ENCODE measurements around the gene FOXP4.
A peak's percentile ranks its signal among the peaks of the same experiment; 100 is the strongest.

Gene FOXP4

DNA sequence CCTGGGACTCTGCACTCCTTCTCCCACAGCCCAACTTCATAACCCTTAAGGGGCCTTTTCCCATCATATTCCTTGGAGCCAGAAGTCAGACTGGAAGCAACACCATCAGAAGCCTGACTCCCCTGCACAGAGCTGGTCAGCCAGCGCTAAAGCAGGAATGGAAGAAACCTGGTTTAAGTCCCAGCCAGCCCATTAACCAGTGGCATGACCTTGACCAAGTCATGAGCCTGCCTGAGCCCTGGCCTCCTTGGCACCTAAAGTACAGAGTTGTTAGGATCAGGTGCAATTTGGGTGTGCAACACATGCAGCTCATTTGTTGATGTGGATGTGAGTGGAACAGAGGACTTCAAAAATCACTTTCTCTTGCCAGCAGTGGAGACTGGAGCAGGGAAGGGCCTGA lies 20.8 kb downstream of the FOXP4 start:
- DNase-seq = no peak

DNA sequence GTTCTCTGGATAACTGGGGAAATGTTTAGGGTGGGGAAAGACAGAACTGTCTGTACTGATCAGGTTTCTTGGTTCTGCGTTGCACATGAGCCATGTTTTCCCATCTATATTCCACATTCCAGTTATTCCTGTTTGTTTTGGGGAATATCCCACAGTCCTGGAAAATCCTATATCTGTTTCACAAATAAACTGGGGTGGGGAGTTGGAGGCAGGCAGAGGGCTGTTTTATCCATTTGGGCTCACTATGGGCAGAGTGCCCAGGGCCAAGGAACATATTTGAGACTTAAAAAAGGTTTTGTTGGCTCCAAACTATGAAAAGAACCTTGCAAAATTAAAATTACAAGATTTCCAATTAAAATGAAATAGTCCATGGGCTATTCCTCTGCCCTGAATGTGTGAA lies 21.5 kb downstream of the FOXP4 start:
- no peak for DNase-seq

DNA sequence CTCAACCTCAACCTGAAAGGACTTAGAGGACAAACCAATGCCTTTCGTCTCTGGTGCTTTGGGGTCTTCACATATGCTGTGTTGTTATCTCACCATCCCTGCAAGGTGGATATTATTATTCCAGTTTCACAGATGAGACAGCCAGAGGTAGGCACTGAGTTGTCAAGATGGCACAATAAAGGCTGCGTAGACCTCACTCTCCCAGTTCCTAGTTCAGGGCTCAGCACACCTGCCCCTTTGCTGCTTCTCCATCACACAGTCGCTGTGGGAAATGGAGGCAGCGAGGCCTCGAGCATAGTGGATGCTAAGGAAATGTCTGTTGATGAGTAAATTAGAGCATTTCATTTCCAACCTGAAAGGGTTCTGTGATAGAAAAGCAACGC lies 22.0 kb downstream of the FOXP4 start:
- no peak for DNase-seq

DNA sequence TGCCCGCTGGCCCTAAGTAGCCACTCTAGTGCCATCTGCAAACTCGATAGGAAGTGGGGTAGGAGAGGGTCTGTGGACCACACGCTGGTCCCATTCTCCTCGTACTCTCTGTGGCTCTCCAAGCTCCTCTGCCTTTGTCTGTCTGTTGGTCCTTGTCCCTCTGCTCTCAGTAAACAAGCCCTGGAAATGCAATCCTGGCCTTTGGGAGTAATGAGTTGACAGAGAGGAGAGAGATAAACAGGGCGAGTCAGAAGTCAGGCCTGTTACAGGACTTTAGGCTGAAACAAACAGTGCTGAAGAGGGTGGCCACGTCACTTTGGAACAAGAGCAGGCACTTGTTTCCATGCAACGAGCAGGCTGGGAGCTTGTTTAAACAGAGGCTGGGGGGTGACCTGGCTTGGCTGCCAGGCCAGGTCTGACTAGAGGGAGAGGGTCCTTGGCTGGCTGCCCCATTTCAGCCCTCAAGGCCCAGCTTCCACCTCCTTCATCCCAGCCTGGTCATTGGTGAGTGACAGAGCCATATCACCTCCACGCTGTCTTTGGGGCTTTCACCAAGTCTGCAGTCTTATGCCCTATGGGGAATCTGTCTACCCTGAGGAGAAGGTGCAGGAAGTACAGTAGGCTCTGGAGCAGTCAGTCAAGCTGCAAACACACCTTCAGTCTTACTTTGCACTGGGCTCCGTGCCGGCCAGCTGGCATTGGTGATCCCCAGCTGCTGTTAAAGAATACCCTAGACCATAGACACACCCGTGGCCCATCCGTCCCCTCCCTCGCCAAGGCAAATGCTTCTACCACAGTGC lies 22.6 kb downstream of the FOXP4 start:
- DNase-seq = no peak

DNA sequence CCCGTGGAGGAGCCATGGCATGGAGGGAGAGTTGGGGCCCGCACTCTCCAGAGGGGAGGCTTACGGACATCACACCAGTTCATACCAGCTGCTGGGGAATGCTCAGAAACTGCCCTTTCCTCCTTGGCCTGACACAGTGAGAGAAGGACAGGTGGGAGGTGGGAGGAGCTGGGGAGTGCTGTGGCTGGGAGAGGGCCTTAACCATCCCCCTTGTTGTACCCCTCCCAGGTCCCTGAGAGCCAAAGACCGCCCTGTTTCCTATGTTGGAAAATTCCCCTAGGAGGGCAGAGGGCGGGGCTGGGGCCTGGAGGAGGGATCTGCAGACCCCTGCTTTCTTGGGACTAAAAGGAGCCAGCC lies 24.1 kb downstream of the FOXP4 start:
- no peak for DNase-seq

DNA sequence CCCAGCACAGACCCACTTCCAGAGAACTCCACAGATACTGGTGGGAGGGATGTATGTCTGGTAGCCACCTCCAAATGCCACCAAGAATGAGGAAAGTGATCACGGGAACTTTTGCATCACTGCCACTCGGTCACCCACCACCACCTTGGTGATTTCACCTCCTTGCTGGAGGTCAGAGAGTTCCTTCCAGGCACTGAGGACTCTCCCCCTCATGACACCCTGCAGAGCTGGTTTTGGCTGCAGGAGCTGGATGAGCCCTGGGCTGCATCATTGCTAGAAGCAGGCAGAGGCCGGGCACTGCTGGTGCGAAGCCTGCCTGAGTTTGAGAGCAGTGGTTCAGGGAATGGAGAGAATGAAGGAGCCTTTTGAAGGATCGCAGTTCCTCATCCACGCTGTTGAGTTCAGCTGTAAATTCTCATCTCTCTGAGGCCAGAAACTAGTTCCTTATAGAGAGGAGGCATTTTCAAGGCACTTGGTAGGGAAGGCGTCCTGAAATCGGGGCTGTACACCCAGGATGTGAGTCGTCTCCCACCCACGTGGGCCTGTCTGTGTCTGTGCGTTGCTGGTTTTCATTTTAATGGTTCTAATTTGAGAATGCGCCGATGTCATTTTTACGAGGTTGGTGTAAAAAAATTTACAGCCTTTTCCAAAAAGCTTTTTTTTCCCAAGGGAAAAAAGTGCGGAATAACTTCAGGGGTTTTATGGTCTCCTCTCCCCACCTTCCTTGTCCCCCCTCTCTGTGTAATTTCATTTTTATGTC lies 25.0 kb downstream of the FOXP4 start:
- DNase-seq = no peak

DNA sequence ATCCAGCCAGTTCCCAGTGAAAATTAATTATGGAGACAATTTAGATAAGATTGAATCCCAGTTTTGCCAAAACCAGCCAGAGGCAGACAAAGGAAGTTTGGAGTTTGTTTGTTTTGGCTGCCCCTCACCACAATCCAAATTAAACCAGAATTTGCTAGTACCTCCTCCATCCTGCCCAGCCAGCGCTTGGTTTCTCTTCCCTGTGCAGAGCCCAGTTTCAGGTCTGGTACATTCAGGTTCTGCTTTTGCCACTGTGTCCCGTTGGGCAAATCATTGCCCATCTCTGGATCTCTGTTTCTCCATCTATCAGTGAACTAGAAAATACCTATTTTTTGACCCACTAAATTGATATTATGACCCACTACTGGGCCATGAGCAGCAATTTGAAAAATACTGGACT lies 26.4 kb downstream of the FOXP4 start:
- no peak for DNase-seq

DNA sequence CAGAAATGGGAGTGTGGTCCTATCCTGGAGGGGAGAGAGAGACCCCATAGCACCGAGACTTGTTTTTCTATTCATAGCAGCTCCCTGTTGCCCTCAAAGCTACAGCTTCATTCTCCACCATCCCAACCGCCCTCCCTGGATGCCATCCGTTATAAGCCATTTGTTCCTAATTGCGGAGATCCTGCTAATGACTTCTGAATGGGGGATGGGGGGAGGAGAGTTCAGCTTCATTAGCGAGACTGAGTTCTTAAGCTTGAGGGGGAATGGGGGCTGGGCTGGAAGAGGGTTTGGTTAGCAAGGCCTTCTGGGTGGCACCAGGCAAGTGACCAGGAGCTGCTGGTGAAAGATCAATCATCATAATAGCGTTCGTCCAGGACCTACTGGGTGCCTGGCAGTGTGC lies 27.1 kb downstream of the FOXP4 start:
- no peak for DNase-seq

DNA sequence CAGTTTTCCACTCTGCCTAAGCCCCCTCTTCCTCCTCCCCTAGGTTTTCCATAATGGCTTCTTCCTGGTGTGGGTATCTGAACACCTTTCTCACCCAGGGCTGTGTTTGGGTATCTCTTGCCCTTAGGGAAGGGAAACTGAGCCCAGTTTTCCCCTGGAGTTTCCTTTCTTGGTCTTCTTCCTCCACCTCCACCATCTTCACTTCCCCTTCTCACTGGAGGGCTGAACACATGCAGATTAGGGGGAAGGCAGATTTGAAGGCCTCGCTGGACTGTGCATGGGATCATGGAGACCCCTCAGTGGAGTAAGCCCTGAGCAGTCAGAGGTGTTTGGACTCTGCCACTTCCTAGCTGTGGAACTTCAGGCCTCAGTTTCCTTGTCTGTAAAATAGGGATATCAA lies 27.8 kb downstream of the FOXP4 start:
- no peak for DNase-seq

DNA sequence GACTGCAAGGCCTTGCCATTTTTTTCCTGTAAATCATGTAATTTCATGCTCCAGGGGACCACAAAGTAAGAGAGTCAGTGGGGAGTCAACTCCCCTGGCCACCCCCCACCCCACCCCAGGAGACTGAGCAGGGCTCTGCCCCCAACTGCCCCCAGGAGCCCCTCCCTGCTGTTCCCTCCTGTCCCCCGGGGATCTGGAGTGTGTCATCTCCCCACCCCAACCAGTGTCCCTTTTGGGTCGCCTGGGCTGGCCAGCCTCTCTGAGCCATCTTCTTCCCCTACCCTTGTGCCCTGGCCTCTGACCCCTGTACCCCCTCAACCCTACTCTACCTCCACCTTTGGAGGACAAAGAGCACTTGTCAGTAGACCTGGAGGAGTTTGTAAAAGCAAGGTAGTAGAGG lies 29.4 kb downstream of the FOXP4 start:
- no peak for DNase-seq

DNA sequence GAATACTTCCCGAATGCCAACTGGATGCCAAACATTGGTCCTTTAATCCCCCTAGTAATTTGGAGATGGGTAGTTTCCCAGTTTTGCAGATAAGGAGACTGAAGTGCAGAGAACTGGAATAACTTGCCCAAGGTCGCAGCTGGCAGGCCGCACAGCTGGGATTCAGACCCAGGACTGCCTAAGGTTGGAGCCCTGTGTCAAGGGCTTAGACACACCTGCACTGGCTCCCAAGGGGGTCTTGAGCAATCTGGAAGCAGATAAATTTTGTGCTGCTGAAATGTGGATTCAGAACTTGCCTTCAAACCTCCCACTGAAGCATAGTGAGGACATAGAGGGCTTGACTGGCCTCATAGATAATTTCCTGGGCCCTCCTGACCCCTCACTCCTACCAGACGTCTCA lies 30.5 kb downstream of the FOXP4 start:
- DNase-seq = no peak

DNA sequence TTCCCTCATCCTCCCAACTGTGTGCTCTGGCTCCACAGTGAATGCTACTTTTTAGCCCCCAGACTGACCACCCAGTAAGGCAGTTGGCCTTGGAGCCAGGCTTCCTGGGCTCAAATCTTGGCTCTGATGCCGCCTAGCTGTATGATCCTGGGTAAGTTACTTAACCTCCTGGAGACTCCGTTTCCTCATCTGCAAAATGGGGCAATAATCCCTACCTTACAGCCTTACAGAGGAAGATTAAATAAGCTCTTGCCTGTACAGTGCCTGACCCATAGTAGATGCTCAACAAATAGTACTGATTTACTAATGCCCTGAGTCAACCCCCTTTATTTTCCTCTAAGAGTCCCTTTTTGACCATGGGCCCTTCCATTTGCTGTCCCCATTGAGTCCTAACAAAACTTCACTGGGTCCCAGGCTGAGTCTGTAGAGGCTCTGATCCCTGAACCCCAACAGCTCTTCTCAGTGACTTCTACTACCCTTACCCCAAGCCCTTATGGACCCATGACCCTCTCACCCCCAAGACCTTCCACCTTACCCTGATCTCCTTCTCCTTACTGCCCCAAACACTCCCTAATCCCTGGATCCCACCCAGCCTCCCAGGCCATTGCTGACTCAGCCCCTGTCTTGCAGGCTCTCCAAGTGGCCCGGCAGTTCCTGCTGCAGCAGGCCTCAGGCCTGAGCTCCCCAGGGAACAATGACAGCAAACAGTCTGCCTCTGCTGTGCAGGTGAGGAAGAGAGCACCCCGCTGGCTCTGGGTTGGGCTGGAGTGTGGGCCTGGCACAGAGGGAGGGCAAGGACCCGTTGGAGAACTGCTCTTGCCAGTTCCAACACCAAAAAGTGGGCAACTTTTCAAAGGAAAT lies 31.4 kb downstream of the FOXP4 start:
- peak; percentile 54 for DNase-seq

DNA sequence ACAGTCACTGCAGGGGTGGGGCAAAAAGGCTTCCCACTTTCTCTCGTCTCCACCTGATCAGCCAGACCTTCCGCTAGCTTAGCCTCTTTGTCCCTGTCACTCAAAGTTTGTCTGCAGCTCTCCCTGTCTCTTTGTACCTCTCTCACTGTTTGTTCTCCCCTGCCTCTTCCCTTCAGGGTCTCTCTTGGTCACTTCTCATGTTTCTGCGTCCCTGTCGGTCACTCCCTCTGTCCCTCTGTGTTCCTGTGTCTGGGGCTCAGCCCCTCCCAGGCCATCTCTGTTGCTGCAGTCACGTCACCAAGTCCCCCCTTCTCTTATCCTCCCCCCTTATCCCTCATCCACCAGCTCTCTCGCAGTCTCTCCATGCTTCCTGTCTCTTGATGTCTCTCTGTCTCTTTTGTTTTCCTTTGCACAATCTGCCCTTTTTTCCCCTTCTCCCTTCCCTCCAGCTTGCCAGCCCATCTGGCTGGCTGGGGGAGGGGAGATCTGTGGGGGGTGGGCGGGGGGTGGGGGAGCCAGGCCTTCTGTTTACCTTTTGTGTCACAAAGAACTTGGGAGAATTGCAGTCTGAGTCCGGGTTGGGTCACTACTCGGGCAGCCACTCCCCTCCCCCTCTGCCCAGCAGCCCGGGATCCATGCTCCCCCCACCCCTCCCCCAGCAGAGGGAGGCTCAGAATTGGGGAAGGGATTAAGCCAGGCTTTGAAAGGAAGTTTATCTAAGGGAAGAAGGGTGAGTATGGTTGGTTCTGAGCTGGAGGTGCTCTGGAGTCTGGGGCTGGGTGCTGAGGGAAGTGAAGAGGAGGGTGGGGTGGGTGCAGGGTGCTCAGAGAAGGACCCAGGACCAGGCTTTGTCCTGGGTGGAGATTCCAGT lies 32.3 kb downstream of the FOXP4 start:
- no peak for DNase-seq

DNA sequence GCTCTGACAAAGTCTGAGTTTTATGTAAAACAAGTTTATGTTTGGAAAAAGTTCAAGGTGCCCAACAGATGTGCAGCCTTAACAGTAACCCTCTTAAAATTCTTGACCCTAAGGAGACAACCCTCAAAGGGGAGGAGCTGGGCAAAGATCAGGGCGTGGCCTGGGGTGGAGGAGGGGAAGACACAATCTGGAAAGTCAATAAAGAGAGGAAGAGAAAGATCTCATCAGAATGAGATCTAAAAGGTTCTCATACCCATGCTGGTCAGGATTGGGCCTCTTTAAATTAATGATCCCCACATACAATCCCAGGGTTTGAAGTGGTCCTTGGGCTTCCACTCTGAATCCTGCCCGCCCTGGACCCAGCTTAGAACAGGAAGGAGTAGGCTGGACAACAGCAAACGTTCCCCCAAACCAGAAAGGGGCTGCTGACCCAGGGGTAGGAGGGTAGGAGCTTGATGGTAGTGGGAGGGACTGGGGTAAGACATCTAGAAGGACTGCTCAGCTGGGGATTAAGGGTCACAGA lies 33.0 kb downstream of the FOXP4 start:
- DNase-seq = no peak

DNA sequence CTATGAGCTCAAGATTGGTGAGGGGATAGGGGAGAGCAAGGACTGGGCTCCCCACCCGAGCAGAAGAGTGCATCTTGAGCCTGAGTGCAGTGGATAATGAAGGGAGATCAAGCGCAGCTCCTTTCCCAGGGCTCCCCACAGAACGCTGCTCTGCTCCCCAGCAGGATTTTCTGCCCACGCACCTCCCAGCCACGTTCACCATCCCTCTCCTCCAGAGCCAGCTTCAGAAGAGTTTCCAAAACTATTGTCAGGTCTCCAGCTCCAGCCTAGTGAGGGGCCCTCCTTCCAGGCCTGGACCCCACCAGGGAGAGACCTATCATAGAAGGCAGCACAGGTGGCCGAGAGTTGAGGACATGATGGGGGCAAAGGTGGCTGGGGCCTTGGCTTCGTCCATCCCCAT lies 34.5 kb downstream of the FOXP4 start:
- no peak for DNase-seq

DNA sequence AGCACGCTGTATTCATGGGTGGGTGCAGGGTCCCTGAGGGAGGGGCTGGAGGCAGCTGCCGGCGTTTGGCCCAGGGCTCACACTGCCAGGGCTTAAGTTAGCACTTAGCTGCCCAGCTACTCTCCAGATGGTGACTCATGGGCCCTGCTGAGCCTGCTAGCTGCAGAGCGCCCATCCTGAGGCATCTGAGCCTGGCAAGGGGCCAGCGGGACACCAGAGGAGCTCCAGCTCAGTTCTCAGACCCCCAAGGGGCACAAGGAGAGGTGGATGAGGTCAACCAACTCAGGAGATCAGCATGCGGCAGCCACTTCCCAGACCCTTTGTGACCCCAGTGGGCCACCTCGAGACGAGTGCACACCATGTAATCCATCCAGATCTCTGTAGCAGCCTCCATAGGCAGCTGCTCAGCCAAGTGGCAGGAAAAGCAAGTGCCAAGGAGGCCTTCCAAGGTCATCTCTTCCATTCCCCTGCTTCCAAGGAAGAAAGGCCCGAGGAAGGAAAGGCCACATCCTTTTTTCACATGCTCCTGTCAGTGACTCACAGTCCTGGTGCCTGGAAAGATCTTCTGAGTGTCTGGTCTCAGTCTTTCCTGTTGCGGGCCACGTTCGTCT lies 35.3 kb downstream of the FOXP4 start:
- no peak for DNase-seq

DNA sequence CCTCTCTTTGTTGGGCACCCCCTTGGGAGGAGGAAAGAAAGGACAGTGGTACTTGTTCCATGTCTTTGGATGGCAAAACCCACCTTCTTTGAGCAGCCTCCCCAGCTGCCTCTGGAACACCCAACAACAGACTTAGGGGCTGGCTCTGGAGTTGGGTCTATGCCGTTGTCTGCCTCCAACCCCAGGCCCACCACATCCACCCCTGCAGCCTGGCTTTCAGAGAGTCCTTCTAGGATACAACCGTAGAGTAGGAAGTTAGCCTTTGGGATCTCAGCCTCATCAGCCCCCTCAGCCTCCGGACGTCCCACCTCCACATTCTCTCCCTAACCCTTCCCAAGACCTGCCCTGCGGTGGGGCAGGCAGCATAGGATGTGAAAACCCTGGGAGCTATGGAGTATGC lies 36.4 kb downstream of the FOXP4 start:
- no peak for DNase-seq

DNA sequence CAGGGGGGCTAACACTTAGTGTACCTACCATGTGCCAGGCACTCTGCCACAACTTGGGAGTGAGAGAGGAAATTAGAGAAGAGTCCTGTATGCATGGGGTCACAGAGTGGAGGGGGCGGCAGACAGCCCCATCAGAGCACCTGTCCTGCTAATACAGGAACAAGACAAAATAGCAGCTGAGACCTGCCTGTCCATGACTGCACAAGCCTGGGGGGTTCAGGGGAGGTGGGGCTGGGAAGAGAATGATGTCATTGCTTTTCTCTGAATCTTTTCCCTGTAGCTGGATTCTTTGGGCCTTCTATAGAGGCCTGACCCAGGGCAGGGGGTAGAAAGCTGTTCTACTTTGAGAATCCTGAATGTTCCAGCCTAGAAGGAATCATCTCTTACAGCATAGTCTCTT lies 37.4 kb downstream of the FOXP4 start:
- DNase-seq = no peak

DNA sequence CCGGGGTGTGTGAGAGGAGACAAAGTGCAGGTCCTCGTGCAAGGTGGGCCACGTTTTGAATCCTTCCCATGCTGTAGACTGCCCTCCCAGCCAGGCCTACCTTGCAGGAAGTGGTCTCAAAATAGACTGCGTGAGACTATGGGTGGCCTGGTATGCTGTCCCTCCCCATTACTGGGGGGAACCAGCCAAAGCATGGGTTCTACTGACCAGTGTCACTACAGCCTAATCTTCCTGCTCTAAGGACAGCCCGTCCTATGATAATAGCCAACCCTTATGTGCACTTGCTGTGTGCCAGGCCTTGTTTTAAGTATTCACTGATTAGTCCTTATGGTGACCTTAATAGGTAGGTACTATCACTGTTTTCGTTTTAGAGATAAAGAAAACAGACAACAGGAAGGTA lies 38.0 kb downstream of the FOXP4 start:
- DNase-seq = no peak

DNA sequence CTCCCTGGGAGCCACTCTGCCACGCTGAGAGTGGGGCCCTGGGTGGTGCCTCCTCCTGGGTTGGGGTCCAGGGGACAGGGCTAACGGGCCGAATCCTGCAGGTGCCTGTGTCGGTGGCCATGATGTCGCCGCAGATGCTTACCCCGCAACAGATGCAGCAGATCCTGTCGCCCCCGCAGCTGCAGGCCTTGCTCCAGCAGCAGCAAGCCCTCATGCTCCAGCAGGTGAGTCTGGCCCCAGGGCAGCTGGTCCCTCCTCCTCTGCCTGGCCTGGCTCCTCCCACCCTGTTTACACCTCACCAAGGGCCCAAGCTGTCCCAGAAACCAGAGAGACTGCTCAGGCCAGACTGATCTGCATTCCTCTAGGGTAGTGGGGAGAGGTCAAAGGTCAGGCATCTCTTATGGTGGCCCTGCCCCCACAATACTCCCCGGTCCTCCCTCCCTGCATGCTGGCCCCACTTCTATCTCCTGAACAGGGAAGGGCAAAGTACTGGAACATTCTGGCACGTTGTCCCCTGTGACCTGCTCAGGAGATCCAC lies 38.6 kb downstream of the FOXP4 start:
- no peak for DNase-seq

DNA sequence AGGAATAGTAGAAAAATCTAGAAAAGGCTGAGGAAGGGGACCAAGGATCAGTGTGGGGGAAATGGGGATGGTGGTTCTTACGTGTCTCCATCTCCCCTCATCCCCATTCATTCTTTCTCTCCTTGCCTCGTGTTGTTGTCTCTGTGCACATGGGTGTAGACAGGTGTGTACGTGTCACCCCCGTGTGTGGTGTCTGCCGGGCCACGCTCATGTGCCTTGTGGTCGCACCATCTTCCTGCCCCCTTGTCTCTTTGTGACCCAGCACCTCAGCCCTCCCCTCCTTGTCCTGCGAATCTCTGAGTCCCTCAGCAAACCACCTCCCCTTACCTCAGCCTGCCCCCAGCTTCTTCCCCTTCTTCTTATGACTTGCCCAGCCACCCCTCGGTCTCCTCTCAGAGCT lies 39.4 kb downstream of the FOXP4 start:
- no peak for DNase-seq
